NCI-H82 (cell line): Measurements from ENCODE around the gene PCBD2.
"Not testable (repeated sequence)": the region's sequence is repeated elsewhere in the genome, so short reads cannot be mapped to it uniquely, and the experiment has no call there.

Source experiments
- DNase-seq: peaks from one replicate; lab custom pipeline; 2025; lab: John Stamatoyannopoulos, UW

Gene PCBD2

GRCh38 chr5:134963098-134963497 is 58.2 kb downstream of the PCBD2 start:
- DNase-seq: no peak

- DNase-seq: no peak
Measured at GRCh38 chr5:134964359-134965270, 59.7 kb downstream of the PCBD2 start.

- no peak for DNase-seq
Measured at GRCh38 chr5:134965271-134965825, 60.4 kb downstream of the PCBD2 start.

GRCh38 chr5:134967607-134968006 is 62.7 kb downstream of the PCBD2 start, which contains the start of gene CATSPER3:
Gene CATSPER3, plus strand, starts transcription at chr5:134967907. Its CDS starts 85 bp downstream, at chr5:134967992.
- DNase-seq: no peak

- no peak for DNase-seq
Measured at GRCh38 chr5:134968055-134968454, 63.1 kb downstream of the PCBD2 start.

- DNase-seq: no peak
Measured at GRCh38 chr5:134969166-134969565, 64.2 kb downstream of the PCBD2 start.

DNA sequence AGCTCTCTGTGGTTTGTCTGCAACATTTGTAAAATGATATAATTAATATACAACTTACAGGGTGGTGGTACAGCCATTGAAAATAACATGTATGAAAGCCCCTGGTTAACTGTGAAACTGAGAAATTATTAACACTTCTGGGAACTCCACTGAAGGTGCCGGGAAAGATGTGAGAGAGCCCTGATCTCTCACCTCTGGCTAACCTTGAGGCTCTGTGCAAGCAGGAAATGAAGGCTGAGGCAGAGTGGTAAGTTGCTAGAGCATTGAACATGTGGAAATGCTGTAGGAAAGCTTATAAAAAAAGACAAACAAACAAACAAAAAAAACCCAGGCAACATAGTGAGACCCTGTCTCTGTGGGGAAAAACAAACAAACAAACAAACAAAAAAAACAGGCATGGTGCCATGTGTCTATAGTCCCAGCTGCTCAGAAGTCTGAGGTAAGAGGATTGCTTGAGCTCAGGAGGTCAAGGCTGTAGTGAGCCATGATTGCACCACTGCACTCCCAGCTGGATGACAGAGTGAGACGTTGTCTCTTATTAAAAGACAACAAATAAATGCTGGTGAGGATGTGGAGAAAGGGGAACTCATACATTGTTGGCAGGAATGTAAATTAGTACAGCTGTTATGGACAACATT is 70.3 kb downstream of the PCBD2 start:
- DNase-seq: peak; percentile 43

DNA sequence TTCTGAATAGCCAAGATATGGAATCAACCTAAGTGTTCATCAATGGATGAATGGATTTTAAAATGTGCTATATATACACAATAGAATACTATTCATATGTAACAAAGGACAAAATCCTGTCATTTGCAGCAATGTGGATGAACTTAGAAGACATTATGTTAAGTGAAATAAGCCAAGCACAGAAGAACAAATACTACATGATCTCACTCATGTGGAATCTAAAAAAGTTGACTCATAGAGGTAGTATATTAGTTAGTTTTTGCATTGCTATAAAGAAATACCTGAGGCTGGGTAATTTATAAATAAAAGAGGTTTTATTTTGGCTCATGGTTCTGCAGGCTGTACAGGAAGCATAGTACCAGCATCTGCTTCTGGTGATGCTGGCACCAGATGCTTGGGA is 70.9 kb downstream of the PCBD2 start:
- DNase-seq: no peak

DNA sequence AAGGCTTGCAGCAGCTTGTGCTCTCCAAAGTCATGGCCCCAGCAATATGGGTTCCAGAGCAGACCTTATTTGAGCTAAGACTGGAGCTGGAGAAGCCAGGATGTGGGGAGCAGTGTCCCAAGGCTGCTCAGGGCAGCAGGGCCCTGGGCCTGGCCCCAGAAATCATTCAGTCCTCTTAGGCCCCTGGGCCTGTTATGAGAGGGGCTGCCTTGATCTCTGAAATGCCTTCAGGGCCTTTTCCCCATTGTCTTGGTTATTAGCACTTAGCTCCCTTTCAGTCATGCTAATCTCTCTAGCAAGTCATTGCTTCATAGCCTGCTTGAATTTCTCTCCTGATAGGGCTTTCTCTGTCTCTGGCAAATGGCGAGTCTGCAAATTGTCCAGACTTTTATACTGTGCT is 71.9 kb downstream of the PCBD2 start:
- DNase-seq: no peak

DNA sequence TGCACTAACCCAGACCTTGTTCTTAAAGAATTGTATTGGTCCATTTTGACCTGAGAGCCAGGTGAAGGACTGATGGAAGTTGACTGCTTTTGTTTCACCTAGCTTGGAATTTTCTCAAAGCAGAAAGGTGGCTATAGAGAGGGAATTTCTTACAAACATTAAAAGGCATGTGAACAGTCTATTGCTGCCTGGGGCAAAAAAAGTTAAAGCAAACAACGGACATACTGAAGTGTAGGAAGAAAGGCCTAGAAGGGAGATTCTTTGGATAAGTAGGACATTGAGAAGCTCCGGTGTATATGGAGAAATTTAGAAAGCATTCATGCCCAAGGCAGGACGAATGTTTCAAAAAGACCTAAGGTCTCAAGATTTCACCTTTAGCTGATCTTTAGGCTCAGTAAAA is 74.5 kb downstream of the PCBD2 start:
- DNase-seq: no peak

- DNase-seq: no peak
Measured at GRCh38 chr5:134982230-134982629, 77.3 kb downstream of the PCBD2 start.

DNA sequence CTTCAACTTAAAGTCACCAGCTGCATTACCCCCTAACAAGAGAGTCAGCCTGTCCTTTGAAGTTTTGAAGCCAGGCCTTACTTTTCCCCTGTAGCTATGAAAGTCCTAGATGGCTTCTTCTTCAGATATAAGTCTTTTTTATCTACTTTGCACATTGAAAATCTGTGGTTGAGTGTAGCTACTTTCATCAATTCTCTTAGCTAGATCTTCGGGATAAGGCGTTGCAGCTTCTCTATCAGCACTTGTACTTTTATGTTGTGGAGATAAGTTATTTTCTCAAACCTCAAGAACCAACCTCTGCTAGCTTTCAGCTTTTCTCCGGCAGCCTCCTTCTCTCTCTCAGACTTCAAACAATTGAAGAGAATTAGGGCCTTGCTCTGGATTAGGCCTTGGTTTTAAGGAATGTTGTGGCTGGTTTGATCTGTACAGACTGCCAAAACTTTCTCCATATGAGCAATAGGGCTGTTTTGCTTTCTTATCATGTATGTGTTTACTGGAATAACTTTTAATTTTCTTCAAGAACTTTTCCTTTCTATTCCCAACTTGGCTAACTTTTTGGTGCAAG is 84.4 kb downstream of the PCBD2 start:
- no peak for DNase-seq

DNA sequence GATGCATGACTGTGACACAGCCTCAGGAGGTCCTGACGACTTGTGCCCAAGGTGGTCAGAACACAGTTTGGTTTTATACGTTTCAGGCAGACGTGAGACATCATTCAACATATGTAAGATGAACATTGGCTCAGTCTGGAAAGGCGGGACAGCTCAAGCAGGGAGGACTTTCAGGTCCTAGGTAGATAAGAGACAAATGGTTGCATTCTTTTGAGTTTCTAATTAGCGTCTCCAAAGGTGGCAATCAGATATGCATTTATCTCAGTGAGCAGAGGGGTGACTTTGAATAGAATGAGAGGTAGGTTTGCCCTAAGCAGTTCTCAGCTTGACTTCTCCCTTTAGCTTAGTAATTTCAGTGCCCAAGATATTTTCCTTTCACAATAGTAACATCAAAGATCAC is 85.3 kb downstream of the PCBD2 start:
- DNase-seq: not testable (repeated sequence)

DNA sequence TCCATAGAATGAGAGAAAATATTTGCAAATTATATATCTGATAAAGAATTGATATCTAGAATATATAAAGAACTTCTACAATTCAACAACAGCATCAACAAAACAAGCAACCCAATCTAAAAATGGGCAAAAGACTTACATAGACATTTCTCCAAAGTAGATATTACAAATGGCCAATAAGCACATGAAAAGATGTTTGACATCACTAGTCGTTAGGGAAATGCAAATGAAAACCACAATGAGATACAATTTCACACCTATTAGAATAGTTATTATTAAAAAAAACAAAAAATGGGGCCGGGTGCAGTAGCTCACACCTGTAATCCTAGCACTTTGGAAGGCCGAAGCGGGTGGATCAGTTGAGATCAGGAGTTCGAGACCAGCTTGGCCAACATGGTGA is 87.2 kb downstream of the PCBD2 start:
- no peak for DNase-seq

DNA sequence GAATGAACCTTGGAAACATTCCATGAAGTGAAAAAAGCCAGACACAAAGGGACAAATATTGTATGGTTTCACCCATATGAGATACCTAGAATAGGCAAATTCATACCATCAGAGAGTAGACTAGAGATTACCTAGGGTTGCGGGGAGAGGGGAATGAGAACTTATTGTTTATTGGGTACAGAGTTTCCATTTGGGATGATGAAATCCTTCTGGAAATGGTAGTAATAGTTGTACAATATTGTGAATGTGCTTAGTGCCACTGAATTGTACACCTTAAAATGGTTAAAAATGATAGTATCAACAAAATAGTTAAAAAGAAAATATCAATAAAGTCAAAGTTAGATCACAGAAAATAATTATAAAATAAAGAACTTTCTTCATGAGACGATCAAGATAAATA is 88.2 kb downstream of the PCBD2 start:
- DNase-seq: no peak

DNA sequence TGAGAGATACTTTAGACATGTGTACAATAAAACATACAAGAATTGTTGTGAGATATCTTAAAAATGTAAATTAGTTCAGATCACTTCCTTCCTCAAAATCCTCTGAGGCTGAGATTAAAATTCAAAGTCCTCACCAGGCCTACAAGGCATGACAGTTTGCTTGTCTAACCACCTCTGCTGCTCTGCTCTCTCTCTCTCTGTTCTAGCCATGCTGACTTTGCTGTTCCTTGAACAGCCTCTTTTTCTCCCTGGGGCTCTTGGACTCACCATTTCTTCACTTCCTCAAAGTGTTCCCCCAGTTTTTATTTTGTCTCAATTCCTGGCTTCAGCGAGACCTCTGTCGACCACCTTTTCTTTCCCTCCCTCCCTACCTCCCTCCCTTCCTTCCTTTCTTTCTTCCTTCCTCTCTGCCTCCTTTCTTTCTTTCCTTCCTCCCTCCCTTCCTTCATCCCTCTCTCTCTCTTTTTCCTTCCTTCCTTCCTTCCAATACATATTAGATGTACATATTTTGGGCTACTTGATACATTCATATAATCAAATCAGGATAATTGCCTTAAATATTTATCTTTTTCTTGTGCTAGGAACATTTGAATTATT is 89.7 kb downstream of the PCBD2 start:
- DNase-seq: no peak

- no peak for DNase-seq
Measured at GRCh38 chr5:134995850-134996402, 91.0 kb downstream of the PCBD2 start.

- no peak for DNase-seq
Measured at GRCh38 chr5:134997015-134997414, 92.1 kb downstream of the PCBD2 start.

DNA sequence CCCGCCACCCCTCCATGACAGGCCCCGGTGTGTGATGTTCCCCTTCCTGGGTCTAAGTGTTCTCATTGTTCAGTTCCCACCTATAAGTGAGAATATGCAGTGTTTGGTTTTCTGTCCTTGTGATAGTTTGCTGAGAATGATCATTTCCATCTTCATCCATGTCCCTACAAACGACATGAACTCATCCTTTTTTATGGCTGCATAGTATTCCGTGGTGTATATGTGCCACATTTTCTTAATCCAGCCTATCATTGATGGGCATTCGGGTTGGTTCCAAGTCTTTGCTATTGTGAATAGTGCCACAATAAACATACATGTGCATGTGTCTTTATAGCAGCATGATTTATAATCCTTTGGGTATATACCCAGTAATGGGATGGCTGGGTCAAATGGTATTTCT is 93.1 kb downstream of the PCBD2 start:
- not testable (repeated sequence) for DNase-seq

- no peak for DNase-seq
Measured at GRCh38 chr5:135004376-135004775, 99.4 kb downstream of the PCBD2 start.

GRCh38 chr5:135005076-135005475 is 100.1 kb downstream of the PCBD2 start:
- no peak for DNase-seq

DNA sequence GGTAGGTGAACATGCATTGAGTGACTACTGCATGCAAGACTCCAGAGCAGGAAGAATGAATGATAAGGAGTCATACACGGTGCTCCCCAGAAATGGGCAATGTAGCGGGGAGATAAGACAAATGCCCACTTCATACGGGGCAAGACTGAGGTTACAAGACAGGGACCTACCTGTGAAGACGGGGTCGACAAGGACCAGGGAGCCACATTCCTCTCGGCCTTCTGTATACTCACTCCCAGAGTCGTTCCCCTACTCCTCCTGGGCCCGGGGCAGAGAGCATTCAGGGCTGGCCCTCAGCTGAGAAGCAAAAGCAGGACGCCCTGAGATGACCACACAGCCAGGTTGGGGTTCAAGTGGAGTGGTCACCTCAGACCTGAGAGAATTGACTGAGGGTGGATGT is 102.4 kb downstream of the PCBD2 start:
- DNase-seq: no peak
